ENCODE measurements around the gene OR2L5. TPM values are rescaled to one million over a fixed set of nuclear protein-coding genes. Genes with fewer than 3 reads are reported as not detected.

The OR2L5 gene
- total RNA-seq, 2 donors from 2014 or later, result not detected

DNA sequence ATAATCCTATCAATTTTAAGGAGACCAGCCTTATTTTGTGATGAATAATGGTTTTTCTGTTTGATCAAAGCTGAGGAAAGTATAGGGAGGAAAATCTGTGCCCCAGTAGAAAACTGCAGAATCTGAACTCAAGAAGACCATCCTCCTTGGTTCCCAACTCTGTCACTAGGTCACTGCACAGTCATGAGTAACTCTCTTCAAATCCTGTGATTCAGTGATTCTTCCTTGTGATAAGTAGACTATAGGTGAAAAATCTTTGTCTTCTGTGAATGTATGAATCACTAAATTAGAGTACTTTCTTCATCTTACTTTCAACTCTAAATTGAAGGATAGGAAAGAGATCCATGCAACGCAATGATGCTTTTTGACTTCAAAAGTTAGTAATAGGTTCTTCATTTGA lies 13.3 kb upstream of the OR2L5 start:
- WGBS, result 93% methylated on average over 1 of the region's 1 CpG
- Histone ChIP-seq H3K4me3 (no peak overlapping the region), H3K27ac (no peak overlapping the region), H3K9me3 (no peaks in the 10 kb centered on the region), H3K36me3 (no peaks in the 10 kb centered on the region), H3K4me1 (replicated peaks) (no peaks in the 10 kb centered on the region), H3K27me3 (replicated peaks; ENCODE audit: insufficient read depth) (no peaks in the 10 kb centered on the region)
- intact Hi-C loops (cut with DNase I), result no loop called here
- no peak for TF ChIP-seq POLR2A (IDR thresholded peaks at IDR 0.05)
- TF ChIP-seq POLR2AphosphoS5 (IDR thresholded peaks at IDR 0.05), result no peak
- TF ChIP-seq, protein P1, sequence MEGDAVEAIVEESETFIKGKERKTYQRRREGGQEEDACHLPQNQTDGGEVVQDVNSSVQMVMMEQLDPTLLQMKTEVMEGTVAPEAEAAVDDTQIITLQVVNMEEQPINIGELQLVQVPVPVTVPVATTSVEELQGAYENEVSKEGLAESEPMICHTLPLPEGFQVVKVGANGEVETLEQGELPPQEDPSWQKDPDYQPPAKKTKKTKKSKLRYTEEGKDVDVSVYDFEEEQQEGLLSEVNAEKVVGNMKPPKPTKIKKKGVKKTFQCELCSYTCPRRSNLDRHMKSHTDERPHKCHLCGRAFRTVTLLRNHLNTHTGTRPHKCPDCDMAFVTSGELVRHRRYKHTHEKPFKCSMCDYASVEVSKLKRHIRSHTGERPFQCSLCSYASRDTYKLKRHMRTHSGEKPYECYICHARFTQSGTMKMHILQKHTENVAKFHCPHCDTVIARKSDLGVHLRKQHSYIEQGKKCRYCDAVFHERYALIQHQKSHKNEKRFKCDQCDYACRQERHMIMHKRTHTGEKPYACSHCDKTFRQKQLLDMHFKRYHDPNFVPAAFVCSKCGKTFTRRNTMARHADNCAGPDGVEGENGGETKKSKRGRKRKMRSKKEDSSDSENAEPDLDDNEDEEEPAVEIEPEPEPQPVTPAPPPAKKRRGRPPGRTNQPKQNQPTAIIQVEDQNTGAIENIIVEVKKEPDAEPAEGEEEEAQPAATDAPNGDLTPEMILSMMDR (IDR thresholded peaks at IDR 0.05), result no peak
- DNase-seq (ENCODE audit: low spot score), result no peak

DNA sequence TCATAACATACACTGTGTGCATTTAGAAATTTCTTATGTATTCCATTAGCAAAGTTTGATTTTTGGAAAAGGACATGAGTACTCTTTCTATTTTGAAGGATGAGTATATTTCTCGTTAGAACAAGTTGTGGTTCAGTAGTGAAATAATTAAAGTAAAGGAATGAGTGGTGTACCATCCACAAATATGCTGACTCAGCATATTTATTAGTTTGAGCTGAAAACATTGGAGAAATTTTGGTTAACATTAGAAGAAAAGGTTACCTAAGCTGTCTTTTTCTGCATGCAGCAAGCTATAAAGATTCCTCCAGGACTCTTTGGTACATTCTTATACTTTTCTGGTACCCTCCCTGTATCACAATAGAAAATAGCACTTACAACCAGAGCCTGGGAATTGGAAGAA lies 5.7 kb upstream of the OR2L5 start:
- Histone ChIP-seq H3K27ac (no peak overlapping the region), H3K27me3 (replicated peaks; ENCODE audit: insufficient read depth) (no peaks in the 10 kb centered on the region), H3K9me3 (no peaks in the 10 kb centered on the region), H3K4me1 (replicated peaks) (no peaks in the 10 kb centered on the region), H3K36me3 (no peaks in the 10 kb centered on the region), H3K4me3 (no peak overlapping the region)
- intact Hi-C loops (cut with DNase I), result no loop called here
- no peak for DNase-seq (ENCODE audit: low spot score)
- TF ChIP-seq, protein P1 (IDR thresholded peaks at IDR 0.05), result no peak
- no peak for TF ChIP-seq POLR2AphosphoS5 (IDR thresholded peaks at IDR 0.05)
- TF ChIP-seq POLR2A (IDR thresholded peaks at IDR 0.05), result no peak
- WGBS, result 48% methylated on average over 1 of the region's 1 CpG

DNA sequence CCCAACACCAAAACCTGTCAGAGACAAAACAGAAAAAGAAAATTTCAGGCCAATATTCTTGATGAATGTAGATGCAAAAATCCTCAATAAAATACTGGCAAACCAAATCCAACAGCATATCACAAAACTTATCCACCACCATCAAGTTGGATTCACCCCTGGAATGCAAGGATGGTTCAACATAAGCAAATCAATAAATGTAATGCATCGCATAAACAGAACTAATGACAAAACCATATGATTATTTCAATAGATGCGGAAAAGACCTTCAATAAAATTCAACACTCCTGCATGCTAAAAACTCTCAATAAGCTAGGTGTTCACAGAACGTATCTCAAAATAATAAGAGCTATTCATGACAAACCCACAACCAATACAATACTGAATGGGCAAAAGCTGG lies 3.8 kb upstream of the OR2L5 start:
- H3K9me3 ChIP-seq, result no peaks in the 10 kb centered on the region
- no peaks in the 10 kb centered on the region for H3K27me3 ChIP-seq (replicated peaks; ENCODE audit: insufficient read depth)
- DNase-seq (ENCODE audit: low spot score), result no peak
- H3K27ac ChIP-seq, result no peak overlapping the region
- intact Hi-C loops (cut with DNase I), result no loop called here
- TF ChIP-seq POLR2AphosphoS5 (IDR thresholded peaks at IDR 0.05), result no peak
- no peak for TF ChIP-seq POLR2A (IDR thresholded peaks at IDR 0.05)
- TF ChIP-seq, protein P1 (IDR thresholded peaks at IDR 0.05), result no peak
- H3K36me3 ChIP-seq, result no peaks in the 10 kb centered on the region
- no peak overlapping the region for H3K4me3 ChIP-seq
- WGBS, result 88% methylated on average over 3 of the region's 3 CpGs
- no peaks in the 10 kb centered on the region for H3K4me1 ChIP-seq (replicated peaks)

DNA sequence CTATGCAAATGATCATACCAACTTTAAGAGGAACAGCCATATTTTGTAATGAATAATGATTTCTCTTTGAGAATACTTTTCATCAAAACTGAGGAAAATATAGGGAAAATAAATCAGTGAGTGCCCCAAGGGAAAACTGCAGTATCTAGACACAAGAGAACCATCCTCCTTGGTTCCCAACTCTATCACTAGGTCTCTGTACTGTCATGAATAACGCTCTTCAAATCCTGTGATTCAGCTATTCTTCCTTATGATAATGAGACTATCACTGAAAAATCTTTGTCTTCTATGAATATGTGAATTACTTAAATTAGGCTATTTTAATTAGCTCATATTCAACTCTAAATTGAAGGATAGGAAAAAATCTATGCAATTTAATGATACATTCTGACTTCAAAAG lies 2.3 kb downstream of the OR2L5 start:
- no peaks in the 10 kb centered on the region for H3K4me1 ChIP-seq (replicated peaks)
- intact Hi-C loops (cut with DNase I), result no loop called here
- H3K4me3 ChIP-seq, result no peak overlapping the region
- H3K27me3 ChIP-seq (replicated peaks; ENCODE audit: insufficient read depth), result no peaks in the 10 kb centered on the region
- no peak for DNase-seq (ENCODE audit: low spot score)
- WGBS, result 88% methylated on average over 1 of the region's 1 CpG
- no peak overlapping the region for H3K27ac ChIP-seq
- no peaks in the 10 kb centered on the region for H3K9me3 ChIP-seq
- H3K36me3 ChIP-seq, result no peaks in the 10 kb centered on the region
- TF ChIP-seq POLR2AphosphoS5 (IDR thresholded peaks at IDR 0.05), result no peak
- TF ChIP-seq POLR2A (IDR thresholded peaks at IDR 0.05), result no peak
- TF ChIP-seq, protein P1 (IDR thresholded peaks at IDR 0.05), result no peak

DNA sequence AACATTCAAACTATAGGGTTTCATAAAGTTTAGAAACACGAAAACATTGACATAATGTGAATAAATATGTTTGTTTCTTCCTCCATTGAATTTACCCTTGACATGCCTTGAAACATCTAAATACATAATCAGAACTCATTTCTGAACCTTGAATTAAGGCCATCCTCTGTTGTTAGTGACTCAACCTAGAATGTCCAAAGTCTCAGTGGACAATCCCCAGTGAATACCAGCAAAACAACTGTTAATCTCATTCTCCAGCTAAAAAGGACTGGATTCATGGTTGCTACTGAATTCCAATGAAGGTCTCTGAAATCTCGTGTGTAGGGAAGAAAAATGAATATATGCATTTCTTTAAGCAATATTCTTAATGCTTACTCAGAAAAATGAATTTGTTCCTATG lies 16.3 kb downstream of the OR2L5 start, which contains the start of gene OR2L2:
Gene OR2L2 (plus strand): TSS at position 301 of the 400 bp plus-strand sequence. CDS start 8,198 bp downstream, outside the sequence.
- DNase-seq (ENCODE audit: low spot score), result no peak
- Histone ChIP-seq H3K4me3 (no peak within 1 kb of the TSS), H3K36me3 (no peaks in the 10 kb centered on the region), H3K27me3 (replicated peaks; ENCODE audit: insufficient read depth) (no peaks in the 10 kb centered on the region), H3K9me3 (no peaks in the 10 kb centered on the region), H3K4me1 (replicated peaks) (no peaks in the 10 kb centered on the region), H3K27ac (no peak within 1 kb of the TSS)
- TF ChIP-seq, protein P1 (IDR thresholded peaks at IDR 0.05), result no peak
- TF ChIP-seq POLR2A (IDR thresholded peaks at IDR 0.05) (no peak), POLR2AphosphoS5 (IDR thresholded peaks at IDR 0.05) (no peak)
- 63% methylated on average over 2 of the region's 2 CpGs for WGBS
- intact Hi-C loops (cut with DNase I), result no loop called here

Data from prostate gland (tissue), 2 donors.